H9 (cell line): ENCODE data around the gene SEPTIN5. TPM values are rescaled to one million over a fixed set of nuclear protein-coding genes. Genes with fewer than 3 reads are reported as not detected.
A peak's percentile ranks its signal among the peaks of the same experiment; 100 is the strongest.

Experiments used
- DNase-seq: peaks from one replicate; pipeline ENCODE4 v3.0.0-alpha.2; 2017
- H2AFZ ChIP-seq: one replicate; pipeline ENCODE4 v1.6.1; 2013; ENCODE audit warnings: mild to moderate bottlenecking, low read length, control low read depth, moderate library complexity
- H2AK5ac ChIP-seq: 2 replicates; pipeline ENCODE4 v1.6.1; 2013; ENCODE audit warnings: low read length, control low read depth, mixed read lengths; ENCODE audit not compliant: insufficient read length
- H2BK120ac ChIP-seq: one replicate; pipeline ENCODE4 v1.6.1; 2013; ENCODE audit warnings: low read depth, mild to moderate bottlenecking, low read length, control low read depth, inconsistent platforms; ENCODE audit not compliant: poor library complexity, severe bottlenecking
- H2BK12ac ChIP-seq: 2 replicates; pipeline ENCODE4 v1.6.1; 2013; ENCODE audit warnings: low read length, control low read depth, mixed read lengths, low read depth; ENCODE audit not compliant: insufficient read length
- H2BK15ac ChIP-seq: 2 replicates; pipeline ENCODE4 v1.6.1; 2013; ENCODE audit warnings: low read depth, low read length, control low read depth
- H2BK20ac ChIP-seq: one replicate; pipeline ENCODE4 v1.6.1; 2013; ENCODE audit warnings: low read depth, mild to moderate bottlenecking, low read length, control low read depth, inconsistent platforms; ENCODE audit not compliant: poor library complexity, severe bottlenecking
- H2BK5ac ChIP-seq: 2 replicates; pipeline ENCODE4 v1.6.1; 2013; ENCODE audit warnings: low read length, control low read depth, mixed read lengths; ENCODE audit not compliant: insufficient read length
- H3K14ac ChIP-seq: 2 replicates; pipeline ENCODE4 v1.6.1; 2013; ENCODE audit warnings: low read length, control low read depth; ENCODE audit not compliant: insufficient read depth
- H3K18ac ChIP-seq: 2 replicates; pipeline ENCODE4 v1.6.1; 2013; ENCODE audit warnings: low read depth, mild to moderate bottlenecking, mixed read lengths, low read length, control low read depth; ENCODE audit not compliant: insufficient read length
- H3K23ac ChIP-seq: 2 replicates; pipeline ENCODE4 v1.6.1; 2013; ENCODE audit warnings: low read length, control low read depth, mixed read lengths, low read depth; ENCODE audit not compliant: insufficient read length
- H3K23me2 ChIP-seq: 2 replicates; pipeline ENCODE4 v1.6.1; 2013; ENCODE audit warnings: low read depth, mild to moderate bottlenecking, mixed read lengths, low read length, control low read depth; ENCODE audit not compliant: insufficient read length, poor library complexity, severe bottlenecking
- H3K27ac ChIP-seq: 2 replicates; pipeline ENCODE4 v1.5.1; 2013; ENCODE audit warnings: low read length, control low read depth, mixed read lengths, low read depth; ENCODE audit not compliant: insufficient read length
- H3K27me3 ChIP-seq: 2 replicates; pipeline ENCODE4 v1.6.1; 2013; ENCODE audit warnings: low read length, control low read depth, inconsistent platforms; ENCODE audit not compliant: insufficient read depth
- H3K4ac ChIP-seq: 2 replicates; pipeline ENCODE4 v1.6.1; 2013; ENCODE audit warnings: low read depth, mild to moderate bottlenecking, control low read depth, inconsistent platforms, low read length, moderate library complexity
- H3K4me1 ChIP-seq: 2 replicates; pipeline ENCODE4 v1.6.1; 2013; ENCODE audit warnings: low read length, control low read depth, inconsistent platforms; ENCODE audit not compliant: insufficient read depth
- H3K4me2 ChIP-seq: 2 replicates; pipeline ENCODE4 v1.6.1; 2013; ENCODE audit warnings: low read length, control low read depth, mixed read lengths; ENCODE audit not compliant: insufficient read length, insufficient read depth
- H3K56ac ChIP-seq: 2 replicates; pipeline ENCODE4 v1.6.1; 2013; ENCODE audit warnings: low read depth, mild to moderate bottlenecking, mixed read lengths, low read length, control low read depth; ENCODE audit not compliant: insufficient read length
- H3K79me1 ChIP-seq: 2 replicates; pipeline ENCODE4 v1.6.1; 2013; ENCODE audit warnings: low read depth, mild to moderate bottlenecking, moderate library complexity, low read length, control low read depth, inconsistent platforms; ENCODE audit not compliant: insufficient read depth, poor library complexity, severe bottlenecking
- H3K79me2 ChIP-seq: 2 replicates; pipeline ENCODE4 v1.6.1; 2013; ENCODE audit warnings: low read length, control low read depth, inconsistent platforms; ENCODE audit not compliant: insufficient read depth
- H3K9ac ChIP-seq: 2 replicates; pipeline ENCODE4 v1.6.1; 2013; ENCODE audit warnings: low read length, control low read depth, mixed read lengths; ENCODE audit not compliant: insufficient read length; ENCODE audit errors: extremely low read depth
- H3K9me3 ChIP-seq: one replicate; pipeline ENCODE4 v1.6.1; 2013; ENCODE audit warnings: low read depth, low read length, inconsistent platforms; ENCODE audit not compliant: control insufficient read depth
- H3T11ph ChIP-seq: one replicate; pipeline ENCODE4 v1.6.1; 2013; ENCODE audit warnings: mild to moderate bottlenecking, low read length, control low read depth, inconsistent platforms
- H4K20me1 ChIP-seq: one replicate; pipeline ENCODE4 v1.6.1; 2013; ENCODE audit not compliant: control insufficient read depth, insufficient read length, insufficient read depth
- H4K5ac ChIP-seq: 2 replicates; pipeline ENCODE4 v1.6.1; 2013; ENCODE audit warnings: low read depth, mild to moderate bottlenecking, mixed read lengths, low read length, control low read depth; ENCODE audit not compliant: insufficient read length
- H4K8ac ChIP-seq: replicated peaks from 2 replicates; pipeline ENCODE4 v1.6.1; 2013; ENCODE audit warnings: low read length, control low read depth, mixed read lengths, low read depth; ENCODE audit not compliant: insufficient read length
- H4K91ac ChIP-seq: 2 replicates; pipeline ENCODE4 v1.6.1; 2013; ENCODE audit warnings: low read depth, mild to moderate bottlenecking, moderate library complexity, mixed read lengths, low read length, control low read depth; ENCODE audit not compliant: insufficient read length
- H3K27ac Mint-ChIP-seq, 3 experiments: 2 replicates in 2 of 3; 3 replicates in 1 of 3; pipeline ENCODE4 v1.8.0; 2020 to 2021; ENCODE audit warnings: mixed read lengths in 3 of 3, mild to moderate bottlenecking in 1 of 3, moderate library complexity in 1 of 3
- H3K27me3 Mint-ChIP-seq: 2 replicates; pipeline ENCODE4 v1.8.0; 2021; ENCODE audit warnings: low read depth, mild to moderate bottlenecking, moderate library complexity, mixed read lengths
- H3K36me3 Mint-ChIP-seq, 3 experiments: 2 replicates in 2 of 3; 3 replicates in 1 of 3; pipeline ENCODE4 v1.8.0; 2020 to 2021; ENCODE audit warnings: low read depth in 3 of 3, mixed read lengths in 3 of 3; ENCODE audit not compliant: insufficient read depth in 1 of 3
- H3K4me1 Mint-ChIP-seq, 2 experiments: 2 replicates each; pipeline ENCODE4 v1.8.0; 2020; ENCODE audit warnings: mixed read lengths in 2 of 2
- H3K4me3 Mint-ChIP-seq, 2 experiments: 2 replicates in 1 of 2; 3 replicates in 1 of 2; pipeline ENCODE4 v1.8.0; 2020 to 2021; ENCODE audit warnings: mild to moderate bottlenecking in 2 of 2, mixed read lengths in 2 of 2, moderate library complexity in 1 of 2
- H3K9me3 Mint-ChIP-seq, 2 experiments: 2 replicates in 1 of 2; 3 replicates in 1 of 2; pipeline ENCODE4 v1.8.0; 2020; ENCODE audit warnings: mild to moderate bottlenecking in 2 of 2, mixed read lengths in 2 of 2, moderate library complexity in 1 of 2
- CTCF ChIP-seq: fragments of 200-600 bp; sonication (generic); conservative IDR thresholded peaks from 3 replicates; pipeline ENCODE4 v1.8.0; 2021; ENCODE audit warnings: antibody characterized with exemption, mild to moderate bottlenecking
- WGBS: extraction: QIAGEN DNeasy Blood & Tissue Kit; methylation state at CpG from one replicate; pipeline ENCODE4 v1.1.7; 2013; ENCODE audit warnings: missing lambda C conversion rate, low lambda C conversion rate, mixed read lengths; ENCODE audit not compliant: insufficient read length; ENCODE audit errors: extremely low coverage; 5-methylcytosine and 5-hydroxymethylcytosine counted together
- total RNA-seq: library from RNA; stranded (reverse); gene quantifications from 2 replicates; pipeline ENCODE4 v1.2.1, GENCODE V29; 2021

SEPTIN5 gene
- total RNA-seq, 1 experiment from 2014 or later = 17.8 TPM

GRCh38 chr22:19720999-19721329 lies 6.7 kb downstream of the SEPTIN5 start:
- H3K27me3 Mint-ChIP-seq = peaks cover 81% of the 10 kb centered on the region
- no peak overlapping the region for H3T11ph ChIP-seq

More at GRCh38 chr22:19720999-19721329, 6.7 kb downstream of the SEPTIN5 start:
- no peak overlapping the region for H3K27ac ChIP-seq
- peaks cover 4% of the 10 kb centered on the region for H4K20me1 ChIP-seq
- peaks cover 10% of the 10 kb centered on the region for H3K23me2 ChIP-seq
- H3K56ac ChIP-seq = no peak overlapping the region
- H3K27me3 ChIP-seq = peaks cover 62% of the 10 kb centered on the region; the same call in 1 of the 2 replicates
- no CpG with 5 or more reads among the region's 2 CpGs for WGBS
- no peaks in the 10 kb centered on the region for H3K79me2 ChIP-seq
- H3K18ac ChIP-seq = no peak overlapping the region
- H2AFZ ChIP-seq = no peak overlapping the region
- H3K79me1 ChIP-seq = no peaks in the 10 kb centered on the region
- Mint-ChIP-seq H3K4me3 (peak overlapping the region in 1 of 2 experiments; percentile 77; a peak in 2 of 5 replicates), H3K9me3 (peaks cover 6 to 16% of the 10 kb centered on the region in 2 experiments; a peak in 4 of 5 replicates), H3K36me3 (peaks cover 7 to 18% (median 14%) of the 10 kb centered on the region in 3 experiments; a peak in 6 of 7 replicates), H3K27ac (no peak overlapping the region), H3K4me1 (peaks cover 17 to 32% of the 10 kb centered on the region in 2 experiments)
- no peak overlapping the region for H2BK15ac ChIP-seq
- no peaks in the 10 kb centered on the region for H3K9me3 ChIP-seq
- H2AK5ac ChIP-seq = no peak overlapping the region
- no peak for TF ChIP-seq CTCF
- H2BK20ac ChIP-seq = no peak overlapping the region
- no peak overlapping the region for H3K23ac ChIP-seq
- H4K5ac ChIP-seq = no peak overlapping the region
- no peak overlapping the region for H3K9ac ChIP-seq
- H4K8ac ChIP-seq = no peak overlapping the region
- no peak overlapping the region for H4K91ac ChIP-seq
- no peak overlapping the region for H2BK5ac ChIP-seq
- H3K4me2 ChIP-seq = no peak overlapping the region
- H2BK120ac ChIP-seq = no peak overlapping the region
- H3K14ac ChIP-seq = no peak overlapping the region
- H3K4ac ChIP-seq = no peak overlapping the region
- no peak overlapping the region for H2BK12ac ChIP-seq
- H3K4me1 ChIP-seq = peaks cover 2% of the 10 kb centered on the region; the same call in 1 of the 2 replicates
- no peak for DNase-seq
